HepG2 (cell line): ENCODE measurements around the gene ABCC3. TPM values are rescaled to one million over a fixed set of nuclear protein-coding genes. Genes with fewer than 3 reads are reported as not detected.
A peak's percentile ranks its signal among the peaks of the same experiment; 100 is the strongest.

ENCODE experiments used
- BCL6 ChIP-seq: IDR thresholded peaks from 2 replicates; pipeline ENCODE4 v1.6.1; 2016; ENCODE audit warnings: missing genetic modification reagents, missing compliant biosample characterization
- HINFP ChIP-seq: sonication (generic); formaldehyde crosslinking; IDR thresholded peaks from 2 replicates; pipeline ENCODE4 v1.4.0; 2020; ENCODE audit warnings: low read depth, mild to moderate bottlenecking, missing genetic modification reagents
- HNF4G ChIP-seq, 2 experiments: sonication (generic) in 1 of 2; formaldehyde crosslinking in 1 of 2; IDR thresholded peaks; 2 replicates each; pipeline versions ENCODE4 v1.4.0 to v1.6.1; 2011 to 2020; ENCODE audit warnings: borderline replicate concordance in 2 of 2, low read depth in 2 of 2, mild to moderate bottlenecking in 2 of 2, low read length in 1 of 2, missing genetic modification reagents in 1 of 2, moderate library complexity in 1 of 2
- KDM6A ChIP-seq: IDR thresholded peaks from 2 replicates; pipeline ENCODE4 v1.6.1; 2016; ENCODE audit warnings: low read depth
- MED13 ChIP-seq: sonication (generic); formaldehyde crosslinking; IDR thresholded peaks from 2 replicates; pipeline ENCODE4 v1.5.0; 2020; ENCODE audit warnings: missing genetic modification reagents
- NAIF1 ChIP-seq: sonication (generic); formaldehyde crosslinking; IDR thresholded peaks from 2 replicates; pipeline ENCODE4 v1.5.0; 2020; ENCODE audit warnings: mild to moderate bottlenecking, missing genetic modification reagents, borderline replicate concordance
- NR2F6 ChIP-seq, 2 experiments: IDR thresholded peaks; 2 replicates each; pipeline ENCODE4 v1.6.1; 2016; ENCODE audit warnings: antibody characterized with exemption in 1 of 2, mild to moderate bottlenecking in 1 of 2
- RBFOX2 ChIP-seq: fragments of 200-400 bp; formaldehyde crosslinking; IDR thresholded peaks from 2 replicates; pipeline ENCODE4 v1.6.1; 2017; ENCODE audit warnings: low read depth, mild to moderate bottlenecking, low read length
- REST ChIP-seq, 2 experiments: IDR thresholded peaks; 2 replicates each; pipeline ENCODE4 v1.6.1; 2011 to 2012; ENCODE audit warnings: low read length in 2 of 2, borderline replicate concordance in 1 of 2, low read depth in 1 of 2, mild to moderate bottlenecking in 1 of 2, moderate library complexity in 1 of 2
- STAT6 ChIP-seq: sonication (generic); formaldehyde crosslinking; IDR thresholded peaks from 2 replicates; pipeline ENCODE4 v1.4.0; 2020; ENCODE audit warnings: missing genetic modification reagents, mild to moderate bottlenecking, borderline replicate concordance
- ZBTB8A ChIP-seq: sonication (generic); formaldehyde crosslinking; IDR thresholded peaks from 2 replicates; pipeline ENCODE4 v1.4.0; 2020; ENCODE audit warnings: mild to moderate bottlenecking, low read depth, missing genetic modification reagents, borderline replicate concordance
- ZNF136 ChIP-seq: sonication (generic); formaldehyde crosslinking; IDR thresholded peaks from 2 replicates; pipeline ENCODE4 v1.8.1; 2022; ENCODE audit warnings: low read depth, mild to moderate bottlenecking, moderate library complexity, missing genetic modification reagents
- ZNF232 ChIP-seq: sonication (generic); formaldehyde crosslinking; IDR thresholded peaks from 2 replicates; pipeline ENCODE4 v1.4.0; 2020; ENCODE audit warnings: missing genetic modification reagents, borderline replicate concordance
- ZNF333 ChIP-seq: sonication (generic); formaldehyde crosslinking; IDR thresholded peaks from 2 replicates; pipeline ENCODE4 v1.4.0; 2020; ENCODE audit warnings: mild to moderate bottlenecking, missing genetic modification reagents, borderline replicate concordance
- ZNF382 ChIP-seq: sonication (generic); formaldehyde crosslinking; IDR thresholded peaks from 2 replicates; pipeline ENCODE4 v1.5.0; 2020; ENCODE audit warnings: missing genetic modification reagents, mild to moderate bottlenecking, borderline replicate concordance
- ZNF530 ChIP-seq: sonication (generic); formaldehyde crosslinking; IDR thresholded peaks from 2 replicates; pipeline ENCODE4 v1.5.0; 2020; ENCODE audit warnings: low read depth, mild to moderate bottlenecking, missing genetic modification reagents
- ZNF619 ChIP-seq: sonication (generic); formaldehyde crosslinking; IDR thresholded peaks from 2 replicates; pipeline ENCODE4 v1.4.0; 2020; ENCODE audit warnings: mild to moderate bottlenecking, missing genetic modification reagents
- ZSCAN25 ChIP-seq: sonication (generic); formaldehyde crosslinking; IDR thresholded peaks from 2 replicates; pipeline ENCODE4 v1.8.0; 2022; ENCODE audit warnings: mild to moderate bottlenecking, missing genetic modification reagents
- ZSCAN5A ChIP-seq: sonication (generic); formaldehyde crosslinking; IDR thresholded peaks from 2 replicates; pipeline ENCODE4 v1.8.0; 2022; ENCODE audit warnings: mild to moderate bottlenecking, missing genetic modification reagents, borderline replicate concordance
- polyA plus RNA-seq, 8 experiments: library from polyadenylated mRNA; depleted of rRNA in 3 of 8; stranded (reverse) in 7 of 8; unstranded in 1 of 8; fragments of >200 nt; fragmentation: Illumina TruSeq in 4 of 8; extraction: Trizol in 4 of 8; gene quantifications; 2 replicates each; pipeline versions ENCODE4 v1.2.1 to v1.2.3, GENCODE V29; 2011 to 2016; ENCODE audit warnings: low read depth in 4 of 8, missing spikeins in 1 of 8, mixed read lengths in 1 of 8; ENCODE audit not compliant: insufficient read depth in 1 of 8
- total RNA-seq, 5 experiments: library from RNA; depleted of rRNA; stranded (reverse); fragments of >200 nt; fragmentation: Illumina TruSeq; extraction: Trizol; gene quantifications; 2 replicates each; pipeline ENCODE4 v1.2.3, GENCODE V29; 2016; ENCODE audit warnings: low read depth in 1 of 5

Gene ABCC3
- total and polyA plus RNA-seq, 2 of the 13 experiments (the other 11 are each of a cell fraction or from before 2014, with no cell fraction given) = 25.2 to 50.7 TPM

- 0 out of 2 replicates have a peak, but pooled peaks have one; percentile 49 for TF ChIP-seq HINFP (CRISPR knock-in tag)
- peak; percentile 61 for TF ChIP-seq HNF4G (IDR thresholded peaks at IDR 0.05; ENCODE audit: borderline replicate concordance, low read depth, low read length)
- peak; percentile 74; the same call in 1 of the 2 replicates for TF ChIP-seq HNF4G (CRISPR knock-in tag; IDR thresholded peaks at IDR 0.05; ENCODE audit: borderline replicate concordance, low read depth)
- no peak for TF ChIP-seq KDM6A
- TF ChIP-seq ZNF136 (CRISPR knock-in tag) = no peak
- TF ChIP-seq ZNF619 (CRISPR knock-in tag) = no peak
- peak; percentile 78 for TF ChIP-seq ZSCAN25 (CRISPR knock-in tag)
- TF ChIP-seq RBFOX2 = no peak
- no peak for TF ChIP-seq ZNF333 (CRISPR knock-in tag)
- no peak for TF ChIP-seq MED13 (CRISPR knock-in tag)
- no peak for TF ChIP-seq STAT6 (CRISPR knock-in tag)
- TF ChIP-seq ZSCAN5A (CRISPR knock-in tag) = no peak
- TF ChIP-seq BCL6 (CRISPR knock-in tag) = peak; percentile 61
- TF ChIP-seq ZBTB8A (CRISPR knock-in tag) = no peak
- no peak for TF ChIP-seq REST (IDR thresholded peaks at IDR 0.05; ENCODE audit: borderline replicate concordance in 1 of 2, low read depth in 1 of 2, low read length in 2 of 2)
- no peak for TF ChIP-seq ZNF530 (CRISPR knock-in tag)
- no peak for TF ChIP-seq NAIF1 (CRISPR knock-in tag)
- no peak; the same call in 1 of the 2 replicates for TF ChIP-seq NR2F6 (IDR thresholded peaks at IDR 0.05)
- peak; percentile 59; the same call in 1 of the 2 replicates for TF ChIP-seq NR2F6 (CRISPR knock-in tag; IDR thresholded peaks at IDR 0.05)
- TF ChIP-seq ZNF382 (CRISPR knock-in tag) = no peak
- TF ChIP-seq ZNF232 (CRISPR knock-in tag) = no peak
Measured at GRCh38 chr17:50634224-50634914, at the start of gene ABCC3 (continued).
